SK-N-MC (cell line): ENCODE results near the gene NEDD4L.

Source experiments
- DNase-seq: peaks from one replicate; pipeline ENCODE4 v3.0.0-alpha.2; 2011; ENCODE audit warnings: low read depth, low spot score
- H3K27ac ChIP-seq: fragments of 200-600 bp; sonication (generic); 2 replicates; pipeline ENCODE4 v1.5.1; 2016; ENCODE audit warnings: mixed run types
- H3K36me3 ChIP-seq: fragments of 200-600 bp; sonication (generic); 2 replicates; pipeline ENCODE4 v1.6.1; 2017; ENCODE audit warnings: antibody characterized with exemption, low read length, mixed read lengths; ENCODE audit not compliant: insufficient read depth
- H3K4me3 ChIP-seq: fragments of 200-600 bp; sonication (generic); 2 replicates; pipeline ENCODE4 v1.5.1; 2016
- H3K9ac ChIP-seq: fragments of 200-600 bp; sonication (generic); 2 replicates; pipeline ENCODE4 v1.8.0; 2017; ENCODE audit warnings: mixed run types, mixed read lengths; ENCODE audit not compliant: insufficient read length
- H3K9me3 ChIP-seq: fragments of 200-600 bp; sonication (generic); 2 replicates; pipeline ENCODE4 v1.6.1; 2017; ENCODE audit warnings: low read depth, mild to moderate bottlenecking, antibody characterized with exemption, low read length, moderate library complexity, mixed read lengths
- EZH2 ChIP-seq: fragments of 200-600 bp; sonication (generic); IDR thresholded peaks from one replicate; pipeline ENCODE4 v1.6.1; 2017; ENCODE audit warnings: antibody characterized with exemption
- FOXP2 ChIP-seq: optimal IDR thresholded peaks from 2 replicates; pipeline ENCODE3; 2011; ENCODE audit warnings: mild to moderate bottlenecking, moderate library complexity; ENCODE audit not compliant: insufficient read depth; ENCODE audit errors: extremely low read length, control extremely low read depth
- POLR2AphosphoS5 ChIP-seq: IDR thresholded peaks from 2 replicates; pipeline ENCODE4 v1.6.1; 2012; ENCODE audit warnings: mild to moderate bottlenecking, low read depth, low read length, borderline replicate concordance

Gene NEDD4L

DNA sequence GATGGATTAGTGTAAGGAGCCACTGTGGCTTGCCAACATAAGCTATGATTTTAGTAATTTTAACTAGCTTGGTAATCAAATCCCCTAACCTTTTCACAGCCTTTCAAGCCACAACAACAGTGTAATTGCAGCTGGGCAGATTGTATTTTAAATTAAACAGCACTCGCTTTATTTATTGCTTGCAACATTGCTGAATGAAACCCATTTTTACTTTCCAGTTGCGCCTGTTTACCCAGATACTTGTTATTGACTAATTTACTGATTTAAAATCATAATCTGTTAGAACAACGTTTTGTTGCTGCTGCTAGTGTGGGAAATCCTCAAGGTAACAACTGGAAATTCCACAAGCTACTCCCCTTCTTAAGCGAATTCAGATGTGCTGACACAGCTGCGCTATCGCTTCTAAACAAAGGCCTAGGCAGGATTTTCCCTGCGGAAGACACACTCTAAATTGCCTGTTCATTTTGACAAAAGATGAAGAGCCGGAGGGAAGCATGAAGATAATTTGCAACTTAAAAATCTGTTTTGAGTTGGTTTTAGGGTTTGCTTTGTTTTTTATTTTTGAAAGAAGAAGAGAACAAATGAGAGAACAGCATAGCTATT, 300.9 kb downstream of the NEDD4L start:
- Histone ChIP-seq H3K9ac (peak overlapping the region; percentile 19), H3K27ac (peak overlapping the region; percentile 87), H3K4me3 (peak overlapping the region; percentile 45; the same call in 1 of the 2 replicates), H3K36me3 (no peaks in the 10 kb centered on the region), H3K9me3 (no peaks in the 10 kb centered on the region)
- TF ChIP-seq POLR2AphosphoS5 = peak; percentile 29; the same call in 1 of the 2 replicates
- no peak for TF ChIP-seq EZH2
- DNase-seq = peak; percentile 68

DNA sequence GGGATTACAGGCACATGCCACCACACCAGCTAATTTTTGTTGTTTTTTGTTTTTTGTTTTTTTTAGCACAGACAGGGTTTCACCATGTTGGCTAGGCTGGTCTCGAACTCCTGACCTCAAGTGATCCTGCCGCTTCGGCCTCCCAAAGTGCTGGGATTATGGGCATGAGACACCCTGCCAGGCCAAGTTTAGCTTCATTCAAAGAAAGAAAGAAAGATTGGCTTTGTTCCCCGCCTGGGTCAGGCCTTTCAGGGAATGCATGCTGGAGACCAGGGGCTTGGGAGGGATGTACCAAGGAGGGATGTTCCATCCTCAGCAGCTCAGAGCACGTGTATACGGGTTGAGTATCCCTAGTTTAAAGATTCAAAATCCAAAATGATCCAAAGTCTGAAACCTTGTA, 301.8 kb downstream of the NEDD4L start:
- H3K27ac ChIP-seq = no peak overlapping the region
- no peak for DNase-seq

DNA sequence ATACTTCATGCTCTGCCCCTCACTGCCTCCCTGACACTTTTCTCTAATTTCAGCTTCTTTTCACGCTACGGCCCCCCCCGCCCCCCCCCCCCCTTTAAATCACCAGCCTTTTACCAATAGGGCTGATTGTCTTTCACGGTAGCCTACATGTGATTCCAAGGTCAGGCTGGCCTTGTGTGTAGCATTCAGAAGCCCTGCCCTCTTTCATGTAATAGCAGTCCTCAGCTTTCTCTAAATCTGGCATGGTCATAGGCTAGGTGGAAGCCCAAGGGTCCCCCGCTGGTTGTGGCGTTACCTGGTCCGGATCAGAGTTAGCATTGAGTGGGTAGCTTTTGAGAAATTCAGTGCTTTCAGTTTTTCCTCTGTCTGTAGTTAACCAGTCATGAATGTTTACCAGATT, 303.1 kb downstream of the NEDD4L start:
- no peak overlapping the region for H3K9ac ChIP-seq
- H3K36me3 ChIP-seq = no peaks in the 10 kb centered on the region
- H3K27ac ChIP-seq = no peak overlapping the region
- H3K4me3 ChIP-seq = no peak overlapping the region
- H3K9me3 ChIP-seq = no peaks in the 10 kb centered on the region
- no peak for DNase-seq
- TF ChIP-seq FOXP2 (no peak), POLR2AphosphoS5 (no peak)

More for the DNA sequence above, 301.8 kb downstream of the NEDD4L start:
- Histone ChIP-seq H3K36me3 (no peaks in the 10 kb centered on the region), H3K9me3 (no peaks in the 10 kb centered on the region), H3K9ac (no peak overlapping the region), H3K4me3 (no peak overlapping the region)
- no peak for TF ChIP-seq POLR2AphosphoS5
- no peak for TF ChIP-seq EZH2
- TF ChIP-seq FOXP2 = no peak

DNA sequence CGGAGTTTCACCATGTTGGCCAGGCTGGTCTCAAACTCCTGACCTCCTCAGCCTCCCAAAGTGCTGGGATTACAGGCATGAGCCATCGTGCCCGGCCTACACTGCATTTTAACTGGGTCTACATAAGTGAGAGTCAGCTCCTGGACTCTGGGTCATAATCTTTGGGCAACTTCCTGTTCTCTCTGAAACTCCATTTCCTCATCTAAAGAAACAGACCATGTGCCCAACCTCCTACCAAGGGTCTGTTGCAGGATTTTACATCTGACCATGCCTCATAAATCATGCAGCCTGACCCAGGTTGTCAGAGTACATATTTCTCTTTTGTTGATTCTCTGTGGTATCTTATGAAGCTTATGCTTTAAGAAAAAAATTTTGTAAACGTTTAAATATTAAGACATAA, 304.5 kb downstream of the NEDD4L start:
- no peak for DNase-seq
- Histone ChIP-seq H3K4me3 (no peak overlapping the region), H3K27ac (no peak overlapping the region), H3K9ac (no peak overlapping the region), H3K36me3 (no peaks in the 10 kb centered on the region), H3K9me3 (no peaks in the 10 kb centered on the region)
- TF ChIP-seq EZH2 = no peak
- TF ChIP-seq FOXP2 = no peak
- no peak for TF ChIP-seq POLR2AphosphoS5

DNA sequence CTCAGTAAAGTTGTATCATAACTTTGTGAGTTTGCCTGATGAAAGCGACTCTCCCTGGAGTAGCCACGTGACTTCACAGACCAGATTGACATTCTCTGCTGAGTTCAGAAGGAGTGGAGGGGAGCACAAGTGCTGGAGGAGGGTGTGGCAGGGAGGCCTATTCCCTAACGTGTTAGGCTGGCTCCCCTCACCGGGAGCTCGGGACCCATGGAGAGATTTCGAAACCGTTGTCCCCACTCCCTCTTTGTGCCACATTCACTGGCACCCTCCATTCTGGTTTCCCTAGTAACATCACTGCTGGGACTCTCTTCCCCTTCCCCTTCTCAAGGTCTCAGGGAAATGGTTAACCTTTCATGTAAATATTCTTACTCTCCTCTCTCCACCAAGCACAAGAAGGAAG, 304.9 kb downstream of the NEDD4L start:
- Histone ChIP-seq H3K27ac (no peak overlapping the region), H3K9ac (no peak overlapping the region), H3K9me3 (no peaks in the 10 kb centered on the region), H3K36me3 (no peaks in the 10 kb centered on the region), H3K4me3 (no peak overlapping the region)
- DNase-seq = no peak
- TF ChIP-seq EZH2 = no peak
- TF ChIP-seq POLR2AphosphoS5 = no peak
- no peak for TF ChIP-seq FOXP2

DNA sequence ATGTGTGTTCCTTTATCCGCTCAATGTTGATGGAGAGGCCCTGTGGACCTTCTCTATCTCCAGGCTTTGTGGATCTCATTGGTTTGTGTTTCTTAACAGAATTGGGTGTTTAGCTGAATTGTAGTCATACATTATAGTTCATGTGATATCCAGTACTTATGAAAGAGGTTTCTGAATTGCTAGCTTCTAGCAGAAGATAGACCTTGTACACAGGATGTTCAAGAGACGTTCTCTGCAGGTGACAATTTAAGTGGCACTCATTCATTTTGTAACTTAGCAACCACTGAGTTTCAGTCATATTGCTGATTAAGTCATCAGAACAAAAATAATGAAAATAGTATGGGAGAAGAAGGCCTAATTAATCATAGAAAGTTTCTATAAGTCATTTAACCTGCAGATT, 305.6 kb downstream of the NEDD4L start:
- no peak for TF ChIP-seq FOXP2
- no peak for TF ChIP-seq POLR2AphosphoS5
- no peak for TF ChIP-seq EZH2

DNA sequence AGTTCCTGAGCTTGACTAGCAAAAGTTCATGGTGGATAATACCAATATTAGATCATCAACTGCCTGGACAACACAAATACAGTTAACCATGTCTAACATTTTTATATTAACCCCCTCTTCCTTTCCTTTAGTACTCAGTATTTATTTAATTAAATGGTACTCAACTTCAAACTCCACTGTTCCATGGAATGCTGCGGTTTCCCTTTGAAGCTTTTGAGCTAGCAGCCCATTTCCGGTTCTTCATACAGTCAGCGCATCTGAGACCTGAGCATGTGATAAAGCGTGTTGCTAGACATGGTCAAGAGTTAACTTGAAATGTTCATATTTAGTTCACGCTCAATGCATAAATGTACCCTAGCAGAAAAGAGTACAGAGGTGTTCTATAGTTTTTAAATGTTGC, 306.5 kb downstream of the NEDD4L start:
- TF ChIP-seq POLR2AphosphoS5 (peak; percentile 57; the same call in 1 of the 2 replicates), FOXP2 (no peak), EZH2 (no peak)
- peak; percentile 77 for DNase-seq
- H3K36me3 ChIP-seq = no peaks in the 10 kb centered on the region
- H3K9me3 ChIP-seq = no peaks in the 10 kb centered on the region
- no peak overlapping the region for H3K27ac ChIP-seq
- H3K4me3 ChIP-seq = peak overlapping the region; percentile 49
- H3K9ac ChIP-seq = no peak overlapping the region

More for the DNA sequence above, 305.6 kb downstream of the NEDD4L start:
- Histone ChIP-seq H3K27ac (no peak overlapping the region), H3K36me3 (no peaks in the 10 kb centered on the region), H3K9me3 (no peaks in the 10 kb centered on the region), H3K4me3 (no peak overlapping the region), H3K9ac (no peak overlapping the region)
- DNase-seq = no peak

DNA sequence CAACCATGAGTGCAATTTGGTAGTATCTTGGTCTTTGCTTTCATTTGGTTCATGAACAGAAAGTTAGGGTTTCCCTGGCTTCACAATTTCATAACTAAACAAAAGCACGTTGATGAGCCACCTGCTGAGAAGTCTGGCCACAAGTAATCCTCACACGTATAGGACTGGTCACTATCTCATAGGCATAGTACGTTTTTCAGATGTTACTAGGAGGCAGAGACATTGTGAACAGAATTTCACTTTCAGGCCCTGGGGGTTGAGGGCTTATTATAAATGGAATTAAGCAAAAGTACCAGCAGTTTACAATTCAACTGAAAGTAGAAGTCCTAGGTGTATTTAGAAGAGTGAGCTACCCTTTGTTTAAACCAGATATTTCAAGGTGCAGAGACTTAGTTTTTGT, 307.8 kb downstream of the NEDD4L start:
- H3K27ac ChIP-seq = no peak overlapping the region
- TF ChIP-seq FOXP2 = no peak
- no peak for TF ChIP-seq POLR2AphosphoS5
- no peak for TF ChIP-seq EZH2
- no peak for DNase-seq
- H3K4me3 ChIP-seq = no peak overlapping the region
- no peaks in the 10 kb centered on the region for H3K9me3 ChIP-seq
- H3K36me3 ChIP-seq = no peaks in the 10 kb centered on the region
- no peak overlapping the region for H3K9ac ChIP-seq

DNA sequence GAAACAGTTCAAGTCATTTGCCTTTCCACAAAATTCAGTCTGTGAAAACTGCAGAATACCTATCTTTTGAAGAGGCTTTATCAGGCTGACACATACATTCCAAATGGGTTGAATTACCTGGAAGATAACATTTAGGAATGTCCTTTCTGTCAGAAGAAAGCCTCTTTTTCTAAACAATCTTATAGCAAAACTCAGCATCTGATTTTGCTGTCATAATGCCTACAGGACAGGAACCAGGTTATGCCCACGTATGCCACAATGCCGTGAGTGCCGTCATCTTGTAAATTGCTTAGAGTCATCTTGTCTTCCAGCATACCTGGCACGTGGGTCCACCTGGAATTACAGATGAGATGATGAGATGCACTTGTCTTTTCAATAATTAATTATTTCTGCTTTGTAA, 309.6 kb downstream of the NEDD4L start:
- Histone ChIP-seq H3K36me3 (no peaks in the 10 kb centered on the region), H3K27ac (no peak overlapping the region), H3K9me3 (no peaks in the 10 kb centered on the region), H3K4me3 (no peak overlapping the region), H3K9ac (no peak overlapping the region)
- no peak for TF ChIP-seq EZH2
- DNase-seq = no peak
